HCT116 (cell line): ENCODE data around the gene MCOLN1.

ENCODE experiments used
- CEBPB ChIP-seq: IDR thresholded peaks from 2 replicates; pipeline ENCODE4 v1.6.1; 2012; ENCODE audit warnings: low read depth
- EZH2 ChIP-seq: fragments of 200-600 bp; sonication (generic); IDR thresholded peaks from 2 replicates; pipeline ENCODE4 v1.6.1; 2017; ENCODE audit warnings: antibody characterized with exemption, mixed run types
- EZH2phosphoT487 ChIP-seq: fragments of 200-600 bp; IDR thresholded peaks from 2 replicates; pipeline ENCODE4 v1.6.1; 2018; ENCODE audit warnings: antibody characterized with exemption, borderline replicate concordance
- POLR2A ChIP-seq: IDR thresholded peaks from 2 replicates; pipeline ENCODE4 v1.7.0; 2011; ENCODE audit warnings: borderline replicate concordance; ENCODE audit not compliant: insufficient read depth, insufficient read length; ENCODE audit errors: extremely low read depth
- POLR2AphosphoS5 ChIP-seq: IDR thresholded peaks from 2 replicates; pipeline ENCODE4 v1.6.1; 2011; ENCODE audit warnings: mild to moderate bottlenecking, low read depth, low read length, moderate library complexity
- RAD21 ChIP-seq: IDR thresholded peaks from 2 replicates; pipeline ENCODE4 v1.6.1; 2012; ENCODE audit warnings: low read depth, mild to moderate bottlenecking
- TCF7L2 ChIP-seq: IDR thresholded peaks from 2 replicates; pipeline ENCODE4 v1.7.0; 2011; ENCODE audit warnings: borderline replicate concordance, inconsistent platforms; ENCODE audit not compliant: insufficient read depth, insufficient read length; ENCODE audit errors: extremely low read depth
- YY1 ChIP-seq: IDR thresholded peaks from 2 replicates; pipeline ENCODE4 v1.6.1; 2011; ENCODE audit warnings: low read length, low read depth, moderate library complexity, mild to moderate bottlenecking; ENCODE audit not compliant: insufficient replicate concordance; ENCODE audit errors: extremely low read depth
- TF ChIP-seq, protein P1 (sequence below), 3 experiments: fragments of 200-600 bp in 1 of 3; sonication (generic) in 1 of 3; IDR thresholded peaks in 2 of 3; conservative IDR thresholded peaks in 1 of 3; 2 replicates each; pipeline ENCODE4 v1.5.1; 2012 to 2017; ENCODE audit warnings: low read depth in 2 of 3, low read length in 2 of 3, antibody characterized with exemption in 1 of 3, borderline replicate concordance in 1 of 3, control low read depth in 1 of 3, mild to moderate bottlenecking in 1 of 3, mixed read lengths in 1 of 3, mixed run types in 1 of 3, moderate library complexity in 1 of 3; ENCODE audit not compliant: insufficient read depth in 1 of 3
- TF ChIP-seq, protein P2 (sequence below): IDR thresholded peaks from 2 replicates; pipeline ENCODE4 v1.6.1; 2012
- TF ChIP-seq, protein P3 (sequence below): IDR thresholded peaks from 2 replicates; pipeline ENCODE4 v1.6.1; 2012; ENCODE audit warnings: low read depth
- TF ChIP-seq, protein P4 (sequence below): IDR thresholded peaks from 2 replicates; pipeline ENCODE4 v1.6.1; 2012
- TF ChIP-seq, protein P5 (sequence below): IDR thresholded peaks from 2 replicates; pipeline ENCODE4 v1.6.1; 2011; ENCODE audit warnings: mild to moderate bottlenecking, low read length, moderate library complexity; ENCODE audit not compliant: insufficient replicate concordance; ENCODE audit errors: extremely low read depth

DNA sequence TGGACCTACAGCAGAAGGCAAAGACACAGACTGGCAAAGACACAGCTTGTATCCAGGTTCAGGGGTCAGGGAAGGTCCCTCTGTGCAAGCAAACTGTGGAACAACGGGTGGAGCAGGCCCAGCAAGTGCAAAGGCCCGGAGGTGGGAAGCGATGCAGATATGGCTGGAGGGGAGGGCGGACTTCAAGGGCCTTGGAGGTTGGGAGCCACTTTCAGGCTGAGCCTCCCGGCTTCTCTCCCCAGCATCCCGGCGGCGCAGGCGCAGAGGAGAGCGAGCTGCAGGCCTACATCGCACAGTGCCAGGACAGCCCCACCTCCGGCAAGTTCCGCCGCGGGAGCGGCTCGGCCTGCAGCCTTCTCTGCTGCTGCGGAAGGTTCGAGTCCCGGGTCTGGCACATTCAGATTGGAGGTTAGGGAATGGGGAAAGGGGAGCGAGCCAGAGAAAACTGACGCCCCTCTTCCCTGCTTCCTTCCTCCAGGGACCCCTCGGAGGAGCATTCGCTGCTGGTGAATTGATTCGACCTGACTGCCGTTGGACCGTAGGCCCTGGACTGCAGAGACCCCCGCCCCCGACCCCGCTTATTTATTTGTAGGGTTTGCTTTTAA lies 11.0 kb downstream of the MCOLN1 start:
- TF ChIP-seq POLR2AphosphoS5: no peak
- TF ChIP-seq, protein P1, sequence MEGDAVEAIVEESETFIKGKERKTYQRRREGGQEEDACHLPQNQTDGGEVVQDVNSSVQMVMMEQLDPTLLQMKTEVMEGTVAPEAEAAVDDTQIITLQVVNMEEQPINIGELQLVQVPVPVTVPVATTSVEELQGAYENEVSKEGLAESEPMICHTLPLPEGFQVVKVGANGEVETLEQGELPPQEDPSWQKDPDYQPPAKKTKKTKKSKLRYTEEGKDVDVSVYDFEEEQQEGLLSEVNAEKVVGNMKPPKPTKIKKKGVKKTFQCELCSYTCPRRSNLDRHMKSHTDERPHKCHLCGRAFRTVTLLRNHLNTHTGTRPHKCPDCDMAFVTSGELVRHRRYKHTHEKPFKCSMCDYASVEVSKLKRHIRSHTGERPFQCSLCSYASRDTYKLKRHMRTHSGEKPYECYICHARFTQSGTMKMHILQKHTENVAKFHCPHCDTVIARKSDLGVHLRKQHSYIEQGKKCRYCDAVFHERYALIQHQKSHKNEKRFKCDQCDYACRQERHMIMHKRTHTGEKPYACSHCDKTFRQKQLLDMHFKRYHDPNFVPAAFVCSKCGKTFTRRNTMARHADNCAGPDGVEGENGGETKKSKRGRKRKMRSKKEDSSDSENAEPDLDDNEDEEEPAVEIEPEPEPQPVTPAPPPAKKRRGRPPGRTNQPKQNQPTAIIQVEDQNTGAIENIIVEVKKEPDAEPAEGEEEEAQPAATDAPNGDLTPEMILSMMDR (IDR thresholded peaks at IDR 0.05 in 2 of 3, conservative IDR thresholded peaks at IDR 0.05 in 1 of 3; ENCODE audit: borderline replicate concordance in 1 of 3, insufficient read depth in 1 of 3, low read depth in 2 of 3, low read length in 2 of 3): no peak
- TF ChIP-seq POLR2A: no peak
- TF ChIP-seq EZH2: no peak
- no peak for TF ChIP-seq EZH2phosphoT487
- TF ChIP-seq, protein P2, sequence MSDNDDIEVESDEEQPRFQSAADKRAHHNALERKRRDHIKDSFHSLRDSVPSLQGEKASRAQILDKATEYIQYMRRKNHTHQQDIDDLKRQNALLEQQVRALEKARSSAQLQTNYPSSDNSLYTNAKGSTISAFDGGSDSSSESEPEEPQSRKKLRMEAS: no peak
- TF ChIP-seq RAD21: no peak
- TF ChIP-seq, protein P3, sequence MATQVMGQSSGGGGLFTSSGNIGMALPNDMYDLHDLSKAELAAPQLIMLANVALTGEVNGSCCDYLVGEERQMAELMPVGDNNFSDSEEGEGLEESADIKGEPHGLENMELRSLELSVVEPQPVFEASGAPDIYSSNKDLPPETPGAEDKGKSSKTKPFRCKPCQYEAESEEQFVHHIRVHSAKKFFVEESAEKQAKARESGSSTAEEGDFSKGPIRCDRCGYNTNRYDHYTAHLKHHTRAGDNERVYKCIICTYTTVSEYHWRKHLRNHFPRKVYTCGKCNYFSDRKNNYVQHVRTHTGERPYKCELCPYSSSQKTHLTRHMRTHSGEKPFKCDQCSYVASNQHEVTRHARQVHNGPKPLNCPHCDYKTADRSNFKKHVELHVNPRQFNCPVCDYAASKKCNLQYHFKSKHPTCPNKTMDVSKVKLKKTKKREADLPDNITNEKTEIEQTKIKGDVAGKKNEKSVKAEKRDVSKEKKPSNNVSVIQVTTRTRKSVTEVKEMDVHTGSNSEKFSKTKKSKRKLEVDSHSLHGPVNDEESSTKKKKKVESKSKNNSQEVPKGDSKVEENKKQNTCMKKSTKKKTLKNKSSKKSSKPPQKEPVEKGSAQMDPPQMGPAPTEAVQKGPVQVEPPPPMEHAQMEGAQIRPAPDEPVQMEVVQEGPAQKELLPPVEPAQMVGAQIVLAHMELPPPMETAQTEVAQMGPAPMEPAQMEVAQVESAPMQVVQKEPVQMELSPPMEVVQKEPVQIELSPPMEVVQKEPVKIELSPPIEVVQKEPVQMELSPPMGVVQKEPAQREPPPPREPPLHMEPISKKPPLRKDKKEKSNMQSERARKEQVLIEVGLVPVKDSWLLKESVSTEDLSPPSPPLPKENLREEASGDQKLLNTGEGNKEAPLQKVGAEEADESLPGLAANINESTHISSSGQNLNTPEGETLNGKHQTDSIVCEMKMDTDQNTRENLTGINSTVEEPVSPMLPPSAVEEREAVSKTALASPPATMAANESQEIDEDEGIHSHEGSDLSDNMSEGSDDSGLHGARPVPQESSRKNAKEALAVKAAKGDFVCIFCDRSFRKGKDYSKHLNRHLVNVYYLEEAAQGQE: no peak
- TF ChIP-seq YY1: no peak
- TF ChIP-seq, protein P4, sequence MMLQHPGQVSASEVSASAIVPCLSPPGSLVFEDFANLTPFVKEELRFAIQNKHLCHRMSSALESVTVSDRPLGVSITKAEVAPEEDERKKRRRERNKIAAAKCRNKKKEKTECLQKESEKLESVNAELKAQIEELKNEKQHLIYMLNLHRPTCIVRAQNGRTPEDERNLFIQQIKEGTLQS: no peak
- TF ChIP-seq TCF7L2: no peak
- TF ChIP-seq CEBPB: no peak
- TF ChIP-seq, protein P5, sequence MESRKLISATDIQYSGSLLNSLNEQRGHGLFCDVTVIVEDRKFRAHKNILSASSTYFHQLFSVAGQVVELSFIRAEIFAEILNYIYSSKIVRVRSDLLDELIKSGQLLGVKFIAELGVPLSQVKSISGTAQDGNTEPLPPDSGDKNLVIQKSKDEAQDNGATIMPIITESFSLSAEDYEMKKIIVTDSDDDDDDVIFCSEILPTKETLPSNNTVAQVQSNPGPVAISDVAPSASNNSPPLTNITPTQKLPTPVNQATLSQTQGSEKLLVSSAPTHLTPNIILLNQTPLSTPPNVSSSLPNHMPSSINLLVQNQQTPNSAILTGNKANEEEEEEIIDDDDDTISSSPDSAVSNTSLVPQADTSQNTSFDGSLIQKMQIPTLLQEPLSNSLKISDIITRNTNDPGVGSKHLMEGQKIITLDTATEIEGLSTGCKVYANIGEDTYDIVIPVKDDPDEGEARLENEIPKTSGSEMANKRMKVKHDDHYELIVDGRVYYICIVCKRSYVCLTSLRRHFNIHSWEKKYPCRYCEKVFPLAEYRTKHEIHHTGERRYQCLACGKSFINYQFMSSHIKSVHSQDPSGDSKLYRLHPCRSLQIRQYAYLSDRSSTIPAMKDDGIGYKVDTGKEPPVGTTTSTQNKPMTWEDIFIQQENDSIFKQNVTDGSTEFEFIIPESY: no peak
